Stimulated activated CD4-positive, alpha-beta T cell treated with anti-CD3 and anti-CD28 coated beads, TNF-alpha, amount 100 ng/mL, for 24 hours (primary cell): ENCODE data around the gene RAB29.
"Not testable (repeated sequence)": the region's sequence is repeated elsewhere in the genome, so short reads cannot be mapped to it uniquely, and the experiment has no call there.

Experiments
- DNase-seq, 3 experiments: peaks; one replicate each; pipeline ENCODE4 v3.0.0-alpha.2; 2020; ENCODE audit warnings: low read depth in 3 of 3

The RAB29 gene

GRCh38 chr1:205725514-205725913, 49.8 kb downstream of the RAB29 start:
- DNase-seq = no peak

- not testable (repeated sequence) for DNase-seq
Observed at GRCh38 chr1:205720740-205721139, 54.5 kb downstream of the RAB29 start.

- DNase-seq = no peak
Observed at GRCh38 chr1:205719762-205720161, 55.5 kb downstream of the RAB29 start.

- no peak for DNase-seq
Observed at GRCh38 chr1:205719015-205719414, 56.3 kb downstream of the RAB29 start.
